Breast epithelium (tissue), 4 donors: ENCODE data around the gene MLYCD. TPM values are rescaled to one million over a fixed set of nuclear protein-coding genes. Genes with fewer than 3 reads are reported as not detected.

Experiments
- DNase-seq, 2 donors: peaks; one replicate each; pipeline ENCODE4 v3.0.0-alpha.2; 2019; ENCODE audit warnings: low spot score in 2 of 2
- H3K27ac ChIP-seq, 2 donors: fragments of 200-600 bp; sonication (generic) in 1 of 2; one replicate each; pipeline ENCODE4 v1.5.1; 2016 to 2019; ENCODE audit warnings: mild to moderate bottlenecking in 1 of 2
- H3K27me3 ChIP-seq, 2 donors: fragments of 200-600 bp; sonication (generic) in 1 of 2; one replicate each; pipeline versions ENCODE4 v1.5.1 to v1.6.0; 2017 to 2019; ENCODE audit warnings: control low read depth in 1 of 2, mild to moderate bottlenecking in 1 of 2
- H3K36me3 ChIP-seq: fragments of 200-600 bp; one replicate; pipeline ENCODE4 v1.5.1; 2019
- H3K4me1 ChIP-seq, 2 donors: fragments of 200-600 bp; sonication (generic); one replicate each; pipeline ENCODE4 v1.5.1; 2016 to 2019; ENCODE audit warnings: control low read depth in 1 of 2
- H3K4me3 ChIP-seq, 3 donors: fragments of 200-600 bp; sonication (generic); 1 replicate in 2 of 3; 2 replicates in 1 of 3; pipeline ENCODE4 v1.5.1; 2016 to 2019; ENCODE audit warnings: mild to moderate bottlenecking in 3 of 3, moderate library complexity in 2 of 3
- H3K9me3 ChIP-seq, 2 donors: fragments of 200-600 bp; sonication (generic) in 1 of 2; one replicate each; pipeline ENCODE4 v1.5.1; 2016 to 2019; ENCODE audit warnings: control low read depth in 1 of 2
- CTCF ChIP-seq, 3 donors: fragments of 450-650 bp; IDR thresholded peaks; one replicate each; pipeline ENCODE4 v1.5.1; 2016 to 2017; ENCODE audit warnings: antibody characterized with exemption in 3 of 3, mild to moderate bottlenecking in 3 of 3, moderate library complexity in 3 of 3
- POLR2A ChIP-seq: fragments of 450-650 bp; IDR thresholded peaks from one replicate; pipeline ENCODE4 v1.6.1; 2016; ENCODE audit warnings: antibody characterized with exemption, mild to moderate bottlenecking, moderate library complexity
- POLR2AphosphoS5 ChIP-seq, 3 donors: sonication (generic); formaldehyde crosslinking; IDR thresholded peaks; one replicate each; pipeline ENCODE4 v1.6.1; 2017; ENCODE audit warnings: antibody characterized with exemption in 3 of 3
- intact Hi-C: fragments of 100-400 bp; cut with DNase I; formaldehyde crosslinking; loops from one replicate; pipeline ENCODE4 v1.15.1; 2023; ENCODE audit warnings: low total_unique reads
- total RNA-seq, 3 donors: library from RNA; depleted of rRNA; stranded (reverse); fragments of >200 nt; gene quantifications; one replicate each; pipeline ENCODE4 v1.1.0, GENCODE V29; 2016

MLYCD gene
- total RNA-seq, 3 donors from 2014 or later: 9.5 to 17.0 (median 12.1) TPM

DNA sequence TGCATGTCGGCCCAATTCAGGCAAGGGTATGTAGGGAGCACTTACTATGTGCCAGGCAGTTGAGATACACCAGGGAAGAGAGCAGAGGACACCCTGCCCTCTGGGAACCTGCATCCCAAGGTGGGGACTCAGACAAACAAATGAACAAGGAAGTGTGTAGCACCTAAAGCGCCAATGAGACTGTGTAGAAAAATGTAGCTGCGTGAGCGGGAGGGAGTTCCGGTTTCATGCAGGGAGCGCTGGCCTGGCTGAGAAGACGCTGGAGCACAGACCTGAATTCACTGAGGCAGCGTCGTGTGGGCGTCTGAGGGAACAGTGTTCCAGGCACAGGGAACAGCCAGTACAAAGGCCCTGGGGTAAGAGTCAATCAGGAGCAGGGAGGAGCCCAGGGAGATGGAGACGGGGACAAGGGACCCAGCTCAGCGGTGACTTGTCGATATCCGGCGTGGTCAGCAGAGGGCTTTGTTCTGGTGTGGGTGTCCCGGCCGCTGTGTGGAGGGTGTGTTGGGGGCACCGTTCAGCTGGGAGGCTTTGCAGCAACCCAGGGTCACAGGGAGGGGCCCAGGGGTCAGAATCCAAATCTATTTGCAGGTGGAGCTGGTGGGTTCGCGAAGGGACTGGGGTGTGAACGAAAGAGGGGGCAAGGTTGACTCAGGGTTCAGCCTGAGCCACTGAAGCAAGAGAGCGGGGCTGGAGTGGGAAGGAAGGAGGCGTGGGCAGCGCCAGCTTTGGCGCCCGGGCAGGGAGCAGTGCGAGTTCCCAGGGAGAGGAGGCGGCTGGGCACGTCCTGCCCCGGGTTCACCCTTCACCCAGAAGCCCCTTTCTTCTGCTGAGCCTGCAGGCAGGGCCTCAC is 36.3 kb downstream of the MLYCD start:
- no peak for DNase-seq
- no peaks in the 10 kb centered on the region for H3K4me1 ChIP-seq
- H3K4me3 ChIP-seq: no peak overlapping the region
- H3K36me3 ChIP-seq: no peaks in the 10 kb centered on the region
- intact Hi-C loops: no loop called here
- no peak for TF ChIP-seq CTCF (IDR thresholded peaks at IDR 0.05)
- no peak for TF ChIP-seq POLR2A
- TF ChIP-seq POLR2AphosphoS5 (IDR thresholded peaks at IDR 0.05): no peak
- H3K27ac ChIP-seq: no peak overlapping the region
- H3K27me3 ChIP-seq: no peaks in the 10 kb centered on the region
- H3K9me3 ChIP-seq: no peaks in the 10 kb centered on the region

- TF ChIP-seq CTCF (IDR thresholded peaks at IDR 0.05) (no peak), POLR2A (no peak), POLR2AphosphoS5 (IDR thresholded peaks at IDR 0.05) (no peak)
- H3K36me3 ChIP-seq: no peaks in the 10 kb centered on the region
- no peaks in the 10 kb centered on the region for H3K4me1 ChIP-seq
- H3K4me3 ChIP-seq: no peak overlapping the region
- H3K27ac ChIP-seq: no peak overlapping the region
- no peak for DNase-seq
- H3K27me3 ChIP-seq: no peaks in the 10 kb centered on the region
- intact Hi-C loops: no loop called here
- H3K9me3 ChIP-seq: no peaks in the 10 kb centered on the region
These were observed 36.9 kb downstream of the MLYCD start for GRCh38 chr16:83935858-83936255.

GRCh38 chr16:83936581-83937165 is 37.8 kb downstream of the MLYCD start:
- no peak overlapping the region for H3K27ac ChIP-seq
- no peaks in the 10 kb centered on the region for H3K9me3 ChIP-seq
- intact Hi-C loops: no loop called here
- H3K4me3 ChIP-seq: no peak overlapping the region
- TF ChIP-seq CTCF (IDR thresholded peaks at IDR 0.05): no peak
- TF ChIP-seq POLR2A: no peak
- TF ChIP-seq POLR2AphosphoS5 (IDR thresholded peaks at IDR 0.05): no peak
- no peaks in the 10 kb centered on the region for H3K4me1 ChIP-seq
- H3K36me3 ChIP-seq: no peaks in the 10 kb centered on the region
- DNase-seq: no peak
- no peaks in the 10 kb centered on the region for H3K27me3 ChIP-seq

DNA sequence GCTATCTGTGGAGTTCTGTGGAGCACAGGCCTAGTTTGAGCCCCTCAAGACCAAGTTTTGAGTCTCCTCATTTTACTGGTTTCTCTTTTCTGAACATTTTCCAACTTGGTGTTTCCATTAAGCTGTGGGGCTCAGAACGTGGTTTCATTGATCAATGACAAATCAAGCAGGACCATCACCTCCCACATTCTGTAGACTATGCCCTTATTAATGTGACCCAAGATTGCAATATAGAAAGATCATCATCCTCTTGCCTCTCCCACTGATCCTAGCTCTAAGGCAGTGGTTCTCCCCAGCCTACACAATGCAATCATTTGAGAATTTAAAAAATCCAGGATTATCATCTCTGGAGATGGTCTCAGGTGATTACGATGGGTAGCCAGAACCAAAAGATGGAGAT is 38.4 kb downstream of the MLYCD start:
- Histone ChIP-seq H3K9me3 (no peaks in the 10 kb centered on the region), H3K4me3 (no peak overlapping the region), H3K27me3 (no peaks in the 10 kb centered on the region), H3K36me3 (no peaks in the 10 kb centered on the region), H3K4me1 (no peaks in the 10 kb centered on the region), H3K27ac (no peak overlapping the region)
- intact Hi-C loops: no loop called here
- no peak for DNase-seq
- TF ChIP-seq CTCF (IDR thresholded peaks at IDR 0.05) (no peak), POLR2A (no peak), POLR2AphosphoS5 (IDR thresholded peaks at IDR 0.05) (no peak)
